H1 (cell line): ENCODE data around the gene CAMK2G. TPM values are rescaled to one million over a fixed set of nuclear protein-coding genes. Genes with fewer than 3 reads are reported as not detected.

Experiments used
- NANOG ChIP-seq: IDR thresholded peaks from 2 replicates; pipeline ENCODE4 v1.6.1; 2011; ENCODE audit warnings: low read length, low read depth, mild to moderate bottlenecking, inconsistent platforms; ENCODE audit not compliant: insufficient read depth, poor library complexity, severe bottlenecking
- SP1 ChIP-seq: IDR thresholded peaks from 2 replicates; pipeline ENCODE4 v1.6.1; 2011; ENCODE audit warnings: low read depth, low read length
- polyA plus RNA-seq, 7 experiments: library from polyadenylated mRNA; depleted of rRNA in 3 of 7; stranded (reverse) in 5 of 7; unstranded in 2 of 7; fragments of >200 nt in 5 of 7; fragments of 200-250 nt in 2 of 7; gene quantifications; 1 replicate in 5 of 7; 2 replicates in 1 of 7; 4 replicates in 1 of 7; pipeline versions ENCODE4 v1.2.1 to v1.2.3, GENCODE V29; 2011 to 2013; ENCODE audit warnings: missing spikeins in 2 of 7, mixed read lengths in 2 of 7
- total RNA-seq: library from RNA; stranded (reverse); fragmentation: NEBNext Ultra II Directional; extraction: Animal tissue kit (Norgen Biotek cat#: 25700); gene quantifications from 2 replicates; pipeline ENCODE4 v1.2.1, GENCODE V29; 2021

Gene CAMK2G
- total and polyA plus RNA-seq, 2 of the 8 experiments (the other 6 are each of a cell fraction or from before 2014, with no cell fraction given): 28.9 to 31.7 TPM

DNA sequence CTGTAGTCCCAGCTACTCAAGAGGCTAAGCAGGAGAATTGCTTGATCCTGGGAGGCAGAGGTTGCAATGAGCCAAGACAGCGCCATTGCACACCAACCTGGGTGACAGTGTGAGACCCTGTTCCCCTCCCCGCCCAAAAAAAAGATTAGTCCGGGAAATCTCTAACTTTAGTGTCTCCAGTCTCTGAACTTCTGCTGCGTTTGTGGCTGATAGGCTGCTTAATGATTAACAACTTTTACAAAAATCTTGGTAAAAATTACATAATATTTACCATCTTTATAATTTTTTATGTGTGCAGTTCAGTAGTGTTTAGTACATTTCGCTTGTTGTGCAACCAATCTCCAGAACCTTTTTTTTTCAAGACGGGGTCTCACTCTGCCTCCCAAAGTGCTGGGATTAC lies 26.9 kb upstream of the CAMK2G start (continued):
- TF ChIP-seq NANOG: no peak
- TF ChIP-seq SP1: no peak
